DND-41 (cell line): ENCODE measurements around the gene CACYBP.
A peak's percentile ranks its signal among the peaks of the same experiment; 100 is the strongest.

ENCODE experiments used
- ATAC-seq: fragments of 200-7000 bp; cut with Tn5 transposase; 3 replicates; pipeline ENCODE4 v1.9.1; 2021; ENCODE audit warnings: low read depth; ENCODE audit not compliant: insufficient read depth
- DNase-seq: peaks from one replicate; pipeline ENCODE4 v3.0.0-alpha.2; 2020
- H2AFZ ChIP-seq: 2 replicates; pipeline ENCODE4 v1.6.0; 2012; ENCODE audit warnings: low read depth, low read length
- H3K27ac ChIP-seq: 2 replicates; pipeline ENCODE4 v1.5.1; 2012; ENCODE audit warnings: low read length, inconsistent platforms
- H3K27me3 ChIP-seq: fragments of 200-600 bp; sonication (generic); 2 replicates; pipeline ENCODE4 v1.6.0; 2012; ENCODE audit warnings: low read length, mild to moderate bottlenecking, inconsistent platforms; ENCODE audit not compliant: insufficient read depth, poor library complexity
- H3K36me3 ChIP-seq: 2 replicates; pipeline ENCODE4 v1.5.1; 2012; ENCODE audit warnings: low read length, inconsistent platforms; ENCODE audit not compliant: insufficient read depth
- H3K4me1 ChIP-seq: 2 replicates; pipeline ENCODE4 v1.5.1; 2012; ENCODE audit warnings: mild to moderate bottlenecking, low read length; ENCODE audit not compliant: insufficient read depth
- H3K4me2 ChIP-seq: 2 replicates; pipeline ENCODE4 v1.6.0; 2012; ENCODE audit warnings: mild to moderate bottlenecking, moderate library complexity, low read length, inconsistent platforms; ENCODE audit not compliant: insufficient read depth
- H3K4me3 ChIP-seq, 2 experiments: fragments of 200-600 bp in 1 of 2; shearing (Covaris generic) in 1 of 2; 2 replicates each; pipeline ENCODE4 v1.5.1; 2012 to 2016; ENCODE audit warnings: inconsistent platforms in 2 of 2, low read length in 2 of 2, mild to moderate bottlenecking in 2 of 2, low read depth in 1 of 2, moderate library complexity in 1 of 2
- H3K79me2 ChIP-seq: 2 replicates; pipeline ENCODE4 v1.6.0; 2012; ENCODE audit warnings: low read length, inconsistent platforms; ENCODE audit not compliant: insufficient read depth
- H3K9ac ChIP-seq: 2 replicates; pipeline ENCODE4 v1.6.0; 2012; ENCODE audit warnings: low read depth, mild to moderate bottlenecking, inconsistent platforms, low read length, moderate library complexity
- H3K9me3 ChIP-seq: 2 replicates; pipeline ENCODE4 v1.5.1; 2012; ENCODE audit warnings: low read length, moderate library complexity, mild to moderate bottlenecking, inconsistent platforms; ENCODE audit not compliant: insufficient read depth, severe bottlenecking
- H4K20me1 ChIP-seq: 2 replicates; pipeline ENCODE4 v1.6.0; 2012; ENCODE audit warnings: low read length; ENCODE audit not compliant: insufficient read depth
- CTCF ChIP-seq: IDR thresholded peaks from 2 replicates; pipeline ENCODE4 v1.5.1; 2012; ENCODE audit warnings: borderline replicate concordance, low read length, moderate library complexity, mild to moderate bottlenecking; ENCODE audit not compliant: poor library complexity, severe bottlenecking; ENCODE audit errors: extremely low read depth
- EZH2 ChIP-seq: IDR thresholded peaks from 3 replicates; pipeline ENCODE4 v1.6.1; 2012; ENCODE audit warnings: borderline replicate concordance, low read depth, mild to moderate bottlenecking, moderate library complexity, low read length, inconsistent platforms; ENCODE audit not compliant: severe bottlenecking

Gene CACYBP

GRCh38 chr1:174957829-174958228 is 41.9 kb upstream of the CACYBP start:
- Histone ChIP-seq H3K9me3 (no peaks in the 10 kb centered on the region), H3K36me3 (no peaks in the 10 kb centered on the region), H4K20me1 (no peaks in the 10 kb centered on the region), H2AFZ (0 out of 2 replicates have a peak overlapping the region, but pooled peaks have one; percentile 25), H3K27me3 (no peaks in the 10 kb centered on the region), H3K9ac (no peak overlapping the region), H3K4me3 (no peak overlapping the region), H3K79me2 (no peaks in the 10 kb centered on the region), H3K4me1 (peaks cover 11% of the 10 kb centered on the region; the same call in 1 of the 2 replicates), H3K4me2 (peak overlapping the region; percentile 16), H3K27ac (peak overlapping the region; percentile 40; the same call in 1 of the 2 replicates)
- TF ChIP-seq EZH2 (no peak), CTCF (no peak)
- ATAC-seq (0 out of 3 replicates have a peak, but pooled peaks have one; percentile 35), DNase-seq (no peak)

GRCh38 chr1:174958396-174958795 is 41.4 kb upstream of the CACYBP start:
- TF ChIP-seq CTCF (no peak), EZH2 (no peak)
- no peak overlapping the region for H2AFZ ChIP-seq
- no peak overlapping the region for H3K9ac ChIP-seq
- no peak overlapping the region for H3K4me2 ChIP-seq
- no peaks in the 10 kb centered on the region for H3K27me3 ChIP-seq
- ATAC-seq (no peak), DNase-seq (no peak)
- no peak overlapping the region for H3K27ac ChIP-seq
- H3K9me3 ChIP-seq: no peaks in the 10 kb centered on the region
- no peaks in the 10 kb centered on the region for H3K36me3 ChIP-seq
- no peaks in the 10 kb centered on the region for H4K20me1 ChIP-seq
- no peaks in the 10 kb centered on the region for H3K79me2 ChIP-seq
- H3K4me3 ChIP-seq: no peak overlapping the region
- peaks cover 17% of the 10 kb centered on the region for H3K4me1 ChIP-seq

- ATAC-seq: no peak
- no peak for TF ChIP-seq EZH2
- TF ChIP-seq CTCF: no peak
- peaks cover 37% of the 10 kb centered on the region for H3K4me1 ChIP-seq
Observed at GRCh38 chr1:174960362-174960761, 39.4 kb upstream of the CACYBP start.

More at GRCh38 chr1:174960362-174960761, 39.4 kb upstream of the CACYBP start:
- Histone ChIP-seq H3K79me2 (no peaks in the 10 kb centered on the region), H3K9ac (no peak overlapping the region), H3K9me3 (no peaks in the 10 kb centered on the region), H3K27ac (no peak overlapping the region), H4K20me1 (no peaks in the 10 kb centered on the region), H3K27me3 (no peaks in the 10 kb centered on the region), H3K4me2 (no peak overlapping the region), H3K36me3 (no peaks in the 10 kb centered on the region), H3K4me3 (no peak overlapping the region), H2AFZ (no peak overlapping the region)
- no peak for DNase-seq
